WTC11 (cell line): ENCODE results near the gene CAV2. TPM values are rescaled to one million over a fixed set of nuclear protein-coding genes. Genes with fewer than 3 reads are reported as not detected.
A peak's percentile ranks its signal among the peaks of the same experiment; 100 is the strongest.

Source experiments
- ATAC-seq: fragments of 200-7000 bp; cut with Tn5 transposase; 2 replicates; pipeline ENCODE4 v1.10.0; 2021; ENCODE audit warnings: mild to moderate bottlenecking, moderate library complexity
- CTCF ChIA-PET: fragments of 300-600 bp; sonication (Branson Sonifier 250); formaldehyde crosslinking; loops from one replicate; lab custom pipeline; 2021; ENCODE audit warnings: antibody characterized with exemption; lab: Charles Lee
- POLR2A ChIA-PET: fragments of 350-600 bp; sonication (Branson Sonifier 250); formaldehyde crosslinking; loops from one replicate; lab custom pipeline; 2021; ENCODE audit warnings: antibody characterized with exemption; lab: Charles Lee
- DNase-seq: peaks from one replicate; pipeline ENCODE4 v3.0.0; 2021; ENCODE audit warnings: low spot score
- H3K27ac Mint-ChIP-seq: 2 replicates; pipeline ENCODE4 v1.8.0; 2021; ENCODE audit warnings: mixed read lengths
- H3K27me3 Mint-ChIP-seq: 2 replicates; pipeline ENCODE4 v1.8.0; 2021; ENCODE audit warnings: low read depth, mild to moderate bottlenecking, moderate library complexity, mixed read lengths
- H3K36me3 Mint-ChIP-seq: 2 replicates; pipeline ENCODE4 v1.8.0; 2021; ENCODE audit warnings: mixed read lengths
- H3K4me1 Mint-ChIP-seq: 2 replicates; pipeline ENCODE4 v1.8.0; 2022; ENCODE audit warnings: mixed read lengths
- H3K4me3 Mint-ChIP-seq: 2 replicates; pipeline ENCODE4 v1.8.0; 2021; ENCODE audit warnings: mild to moderate bottlenecking, moderate library complexity, mixed read lengths
- H3K9me3 Mint-ChIP-seq: 2 replicates; pipeline ENCODE4 v1.8.0; 2021; ENCODE audit warnings: mixed read lengths
- CBFB ChIP-seq: sonication (generic); formaldehyde crosslinking; IDR thresholded peaks from 2 replicates; pipeline ENCODE4 v1.8.1; 2022; ENCODE audit warnings: mild to moderate bottlenecking, low read depth, missing genetic modification reagents
- CREB1 ChIP-seq: sonication (generic); formaldehyde crosslinking; IDR thresholded peaks from 2 replicates; pipeline ENCODE4 v1.8.0; 2023; ENCODE audit warnings: mild to moderate bottlenecking, missing genetic modification reagents
- ESRRA ChIP-seq: sonication (generic); formaldehyde crosslinking; IDR thresholded peaks from 2 replicates; pipeline ENCODE4 v1.8.1; 2022; ENCODE audit warnings: mild to moderate bottlenecking, missing genetic modification reagents, borderline replicate concordance
- FOXJ3 ChIP-seq: sonication (generic); formaldehyde crosslinking; IDR thresholded peaks from 2 replicates; pipeline ENCODE4 v1.9.0; 2021; ENCODE audit warnings: missing genetic modification reagents, mild to moderate bottlenecking, borderline replicate concordance
- FOXP1 ChIP-seq: sonication (generic); formaldehyde crosslinking; IDR thresholded peaks from 2 replicates; pipeline ENCODE4 v1.8.0; 2022; ENCODE audit warnings: missing genetic modification reagents, mild to moderate bottlenecking, moderate library complexity, borderline replicate concordance
- GABPB1 ChIP-seq: sonication (generic); formaldehyde crosslinking; IDR thresholded peaks from 2 replicates; pipeline ENCODE4 v1.8.1; 2023; ENCODE audit warnings: mild to moderate bottlenecking, missing genetic modification reagents
- IRF2 ChIP-seq: sonication (generic); formaldehyde crosslinking; IDR thresholded peaks from 2 replicates; pipeline ENCODE4 v1.8.0; 2022; ENCODE audit warnings: low read depth, missing genetic modification reagents, borderline replicate concordance
- MLX ChIP-seq: sonication (generic); formaldehyde crosslinking; IDR thresholded peaks from 2 replicates; pipeline ENCODE4 v1.8.1; 2023; ENCODE audit warnings: mild to moderate bottlenecking, missing genetic modification reagents, moderate library complexity
- MXD4 ChIP-seq: fragments of 250-450 bp; sonication (Bioruptor Pico); IDR thresholded peaks from 2 replicates; pipeline ENCODE4 v1.8.0; 2021; ENCODE audit warnings: mild to moderate bottlenecking, moderate library complexity, borderline replicate concordance
- NFE2L1 ChIP-seq: sonication (generic); formaldehyde crosslinking; IDR thresholded peaks from 2 replicates; pipeline ENCODE4 v1.8.1; 2023; ENCODE audit warnings: missing genetic modification reagents
- NFYB ChIP-seq: sonication (generic); formaldehyde crosslinking; conservative IDR thresholded peaks from 2 replicates; pipeline ENCODE4 v1.8.0; 2022; ENCODE audit warnings: low read depth, missing genetic modification reagents
- PRRX2 ChIP-seq: fragments of 250-450 bp; sonication (Bioruptor Pico); IDR thresholded peaks from 2 replicates; pipeline ENCODE4 v1.8.0; 2021; ENCODE audit warnings: mild to moderate bottlenecking
- SP1 ChIP-seq: sonication (generic); formaldehyde crosslinking; conservative IDR thresholded peaks from 2 replicates; pipeline ENCODE4 v1.8.1; 2022; ENCODE audit warnings: missing genetic modification reagents
- TEAD1 ChIP-seq: sonication (generic); formaldehyde crosslinking; IDR thresholded peaks from 2 replicates; pipeline ENCODE4 v1.8.0; 2022; ENCODE audit warnings: mild to moderate bottlenecking, missing genetic modification reagents
- USF1 ChIP-seq: sonication (generic); formaldehyde crosslinking; IDR thresholded peaks from 2 replicates; pipeline ENCODE4 v1.8.0; 2022; ENCODE audit warnings: mild to moderate bottlenecking, missing genetic modification reagents
- ZNF219 ChIP-seq: sonication (generic); formaldehyde crosslinking; IDR thresholded peaks from 2 replicates; pipeline ENCODE4 v1.8.0; 2023; ENCODE audit warnings: missing genetic modification reagents, mild to moderate bottlenecking, borderline replicate concordance
- ZNF317 ChIP-seq: sonication (generic); formaldehyde crosslinking; IDR thresholded peaks from 2 replicates; pipeline ENCODE4 v1.8.1; 2023; ENCODE audit warnings: low read depth, mild to moderate bottlenecking, moderate library complexity, missing genetic modification reagents, borderline replicate concordance
- ZNF532 ChIP-seq: fragments of 250-450 bp; sonication (Bioruptor Pico); IDR thresholded peaks from 2 replicates; pipeline ENCODE4 v1.9.0; 2021; ENCODE audit warnings: mild to moderate bottlenecking, borderline replicate concordance
- total RNA-seq: library from RNA; stranded (reverse); gene quantifications from 3 replicates; pipeline ENCODE4 v1.2.3, GENCODE V29; 2021
- TF ChIP-seq, protein P1 (sequence below): sonication (generic); formaldehyde crosslinking; IDR thresholded peaks from 2 replicates; pipeline ENCODE4 v1.8.0; 2022; ENCODE audit warnings: missing genetic modification reagents
- TF ChIP-seq, protein P2 (sequence below): sonication (generic); formaldehyde crosslinking; IDR thresholded peaks from 2 replicates; pipeline ENCODE4 v1.8.1; 2023; ENCODE audit warnings: mild to moderate bottlenecking, moderate library complexity, missing genetic modification reagents

Gene CAV2
- total RNA-seq, 1 experiment from 2014 or later = 4.3 TPM

DNA sequence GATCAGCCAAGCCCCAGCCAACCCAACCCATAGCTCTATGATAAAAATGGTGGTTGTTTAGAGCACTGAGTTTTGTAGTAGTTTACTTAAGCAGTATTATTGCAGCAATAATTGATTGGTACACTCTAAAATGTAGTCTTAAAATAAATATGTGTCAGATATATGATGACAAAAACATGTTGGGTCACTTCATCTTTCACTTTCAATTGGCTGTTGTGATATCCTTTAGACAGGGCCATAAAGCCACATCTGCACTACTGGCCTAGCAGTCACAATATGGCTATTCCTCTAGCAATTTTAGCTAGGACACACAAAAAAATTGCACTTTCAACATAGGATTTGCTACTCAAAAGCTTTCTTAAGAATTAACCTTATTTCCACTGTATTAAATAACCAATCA is 19.4 kb downstream of the CAV2 start (continued):
- no peak for TF ChIP-seq CREB1
- TF ChIP-seq ZNF317 (CRISPR knock-in tag) = no peak
- no peak for TF ChIP-seq PRRX2 (CRISPR knock-in tag)
- TF ChIP-seq GABPB1 (CRISPR knock-in tag) = no peak
- TF ChIP-seq USF1 (CRISPR knock-in tag) = no peak
- no peak for TF ChIP-seq SP1 (CRISPR knock-in tag)
- no peak for TF ChIP-seq FOXJ3 (CRISPR knock-in tag)

GRCh38 chr7:116521046-116521664 is 21.6 kb downstream of the CAV2 start:
- H3K27me3 Mint-ChIP-seq = peaks cover 8% of the 10 kb centered on the region; the same call in 1 of the 2 replicates
- ChIA-PET POLR2A (no interaction called here), CTCF (interaction anchor here (1.2 kb wide), 1 partner anchor 68 kb away, joined by 3 read pairs; no protein-coding TSS in a partner anchor)
- no peak for ATAC-seq
- TF ChIP-seq CBFB (CRISPR knock-in tag) = no peak
- TF ChIP-seq IRF2 (CRISPR knock-in tag) = no peak
- no peak for DNase-seq
- no peaks in the 10 kb centered on the region for H3K36me3 Mint-ChIP-seq
- no peaks in the 10 kb centered on the region for H3K9me3 Mint-ChIP-seq
- H3K27ac Mint-ChIP-seq = no peak overlapping the region
- peaks cover 37% of the 10 kb centered on the region for H3K4me1 Mint-ChIP-seq
- no peak overlapping the region for H3K4me3 Mint-ChIP-seq

DNA sequence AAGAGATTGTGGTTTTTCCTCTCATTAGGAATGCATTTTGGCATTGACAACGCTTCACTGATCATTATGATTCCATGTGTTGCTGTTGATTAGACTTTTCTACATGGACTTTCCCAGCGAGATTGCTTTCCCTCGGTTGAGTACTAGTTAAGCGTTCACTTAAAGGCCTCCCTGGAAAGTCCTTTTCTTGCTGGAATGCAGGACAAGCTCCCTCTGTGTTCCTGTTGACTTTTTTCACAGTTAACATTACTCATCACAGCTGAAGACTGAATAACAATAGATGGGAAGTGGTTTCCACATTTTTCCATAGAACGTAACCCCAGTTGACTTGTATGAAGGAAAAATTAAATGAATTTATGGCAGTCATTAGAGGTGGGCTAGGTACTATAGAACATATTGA is 22.7 kb downstream of the CAV2 start:
- no peak for ATAC-seq
- CTCF ChIA-PET = interaction anchor here (1.2 kb wide), 1 partner anchor 67 kb away, joined by 3 read pairs; no protein-coding TSS in a partner anchor
- no peak for DNase-seq
- Mint-ChIP-seq H3K4me3 (no peak overlapping the region), H3K36me3 (no peaks in the 10 kb centered on the region), H3K27ac (peak overlapping the region; percentile 85), H3K9me3 (no peaks in the 10 kb centered on the region), H3K27me3 (peaks cover 18% of the 10 kb centered on the region), H3K4me1 (peaks cover 46% of the 10 kb centered on the region)
- POLR2A ChIA-PET = interaction anchor here (1.4 kb wide), 1 partner anchor 312 kb away, joined by 3 read pairs; the partner anchor contains the start of gene TES
- TF ChIP-seq ZNF317 (CRISPR knock-in tag) = no peak
- no peak for TF ChIP-seq ZNF219
- no peak for TF ChIP-seq CREB1
- TF ChIP-seq, protein P1, sequence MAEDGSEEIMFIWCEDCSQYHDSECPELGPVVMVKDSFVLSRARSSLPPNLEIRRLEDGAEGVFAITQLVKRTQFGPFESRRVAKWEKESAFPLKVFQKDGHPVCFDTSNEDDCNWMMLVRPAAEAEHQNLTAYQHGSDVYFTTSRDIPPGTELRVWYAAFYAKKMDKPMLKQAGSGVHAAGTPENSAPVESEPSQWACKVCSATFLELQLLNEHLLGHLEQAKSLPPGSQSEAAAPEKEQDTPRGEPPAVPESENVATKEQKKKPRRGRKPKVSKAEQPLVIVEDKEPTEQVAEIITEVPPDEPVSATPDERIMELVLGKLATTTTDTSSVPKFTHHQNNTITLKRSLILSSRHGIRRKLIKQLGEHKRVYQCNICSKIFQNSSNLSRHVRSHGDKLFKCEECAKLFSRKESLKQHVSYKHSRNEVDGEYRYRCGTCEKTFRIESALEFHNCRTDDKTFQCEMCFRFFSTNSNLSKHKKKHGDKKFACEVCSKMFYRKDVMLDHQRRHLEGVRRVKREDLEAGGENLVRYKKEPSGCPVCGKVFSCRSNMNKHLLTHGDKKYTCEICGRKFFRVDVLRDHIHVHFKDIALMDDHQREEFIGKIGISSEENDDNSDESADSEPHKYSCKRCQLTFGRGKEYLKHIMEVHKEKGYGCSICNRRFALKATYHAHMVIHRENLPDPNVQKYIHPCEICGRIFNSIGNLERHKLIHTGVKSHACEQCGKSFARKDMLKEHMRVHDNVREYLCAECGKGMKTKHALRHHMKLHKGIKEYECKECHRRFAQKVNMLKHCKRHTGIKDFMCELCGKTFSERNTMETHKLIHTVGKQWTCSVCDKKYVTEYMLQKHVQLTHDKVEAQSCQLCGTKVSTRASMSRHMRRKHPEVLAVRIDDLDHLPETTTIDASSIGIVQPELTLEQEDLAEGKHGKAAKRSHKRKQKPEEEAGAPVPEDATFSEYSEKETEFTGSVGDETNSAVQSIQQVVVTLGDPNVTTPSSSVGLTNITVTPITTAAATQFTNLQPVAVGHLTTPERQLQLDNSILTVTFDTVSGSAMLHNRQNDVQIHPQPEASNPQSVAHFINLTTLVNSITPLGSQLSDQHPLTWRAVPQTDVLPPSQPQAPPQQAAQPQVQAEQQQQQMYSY (CRISPR knock-in tag) = no peak
- no peak for TF ChIP-seq TEAD1 (CRISPR knock-in tag)
- TF ChIP-seq ESRRA (CRISPR knock-in tag) = no peak
- TF ChIP-seq NFE2L1 (CRISPR knock-in tag) = no peak
- no peak for TF ChIP-seq CBFB (CRISPR knock-in tag)
- TF ChIP-seq MLX = no peak
- no peak for TF ChIP-seq NFYB (CRISPR knock-in tag)
- TF ChIP-seq, protein P2, sequence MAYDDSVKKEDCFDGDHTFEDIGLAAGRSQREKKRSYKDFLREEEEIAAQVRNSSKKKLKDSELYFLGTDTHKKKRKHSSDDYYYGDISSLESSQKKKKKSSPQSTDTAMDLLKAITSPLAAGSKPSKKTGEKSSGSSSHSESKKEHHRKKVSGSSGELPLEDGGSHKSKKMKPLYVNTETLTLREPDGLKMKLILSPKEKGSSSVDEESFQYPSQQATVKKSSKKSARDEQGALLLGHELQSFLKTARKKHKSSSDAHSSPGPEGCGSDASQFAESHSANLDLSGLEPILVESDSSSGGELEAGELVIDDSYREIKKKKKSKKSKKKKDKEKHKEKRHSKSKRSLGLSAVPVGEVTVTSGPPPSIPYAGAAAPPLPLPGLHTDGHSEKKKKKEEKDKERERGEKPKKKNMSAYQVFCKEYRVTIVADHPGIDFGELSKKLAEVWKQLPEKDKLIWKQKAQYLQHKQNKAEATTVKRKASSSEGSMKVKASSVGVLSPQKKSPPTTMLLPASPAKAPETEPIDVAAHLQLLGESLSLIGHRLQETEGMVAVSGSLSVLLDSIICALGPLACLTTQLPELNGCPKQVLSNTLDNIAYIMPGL (CRISPR knock-in tag) = no peak
- no peak for TF ChIP-seq ZNF532 (CRISPR knock-in tag)
- TF ChIP-seq FOXP1 (CRISPR knock-in tag) = no peak
- TF ChIP-seq MXD4 = no peak
